ENCODE results near the gene SPTAN1.
"Not testable (repeated sequence)": the region's sequence is repeated elsewhere in the genome, so short reads cannot be mapped to it uniquely, and the experiment has no call there.

Gene SPTAN1

GRCh38 chr9:128643519-128644300 is 91.3 kb downstream of the SPTAN1 start:
- H3K4me1 ChIP-seq (ENCODE audit: control insufficient read depth in 1 of 2, insufficient read depth in 1 of 2, low read depth in 1 of 2, low read length in 1 of 2): no peaks in the 10 kb centered on the region
- H3K27me3 ChIP-seq: no peaks in the 10 kb centered on the region
- H3K9me3 ChIP-seq: no peaks in the 10 kb centered on the region
- TF ChIP-seq CTCF (IDR thresholded peaks at IDR 0.05): no peak
- no peak overlapping the region for H3K27ac ChIP-seq
- no peak overlapping the region for H3K4me3 ChIP-seq (ENCODE audit: low read depth in 1 of 2, low read length in 1 of 2)
- H3K36me3 ChIP-seq: peaks cover 8% of the 10 kb centered on the region

- H3K9me3 ChIP-seq; H3K27ac ChIP-seq; H3K4me3 ChIP-seq (ENCODE audit: low read depth in 1 of 2, low read length in 1 of 2); H3K4me1 ChIP-seq (ENCODE audit: control insufficient read depth in 1 of 2, insufficient read depth in 1 of 2, low read depth in 1 of 2, low read length in 1 of 2); H3K27me3 ChIP-seq; H3K36me3 ChIP-seq: not testable (repeated sequence)
- peak; percentile 43 for TF ChIP-seq CTCF (IDR thresholded peaks at IDR 0.05)
These were observed 95.8 kb downstream of the SPTAN1 start for GRCh38 chr9:128648206-128648605.

GRCh38 chr9:128651798-128652197 is 99.4 kb downstream of the SPTAN1 start:
- no peak for TF ChIP-seq CTCF (IDR thresholded peaks at IDR 0.05)
- Histone ChIP-seq H3K4me1 (ENCODE audit: control insufficient read depth in 1 of 2, insufficient read depth in 1 of 2, low read depth in 1 of 2, low read length in 1 of 2) (peaks cover 5 to 6% of the 10 kb centered on the region in 2 experiments), H3K4me3 (ENCODE audit: low read depth in 1 of 2, low read length in 1 of 2) (no peak overlapping the region), H3K9me3 (no peaks in the 10 kb centered on the region), H3K27ac (no peak overlapping the region), H3K27me3 (no peaks in the 10 kb centered on the region), H3K36me3 (no peaks in the 10 kb centered on the region)

GRCh38 chr9:128653908-128654307 is 101.5 kb downstream of the SPTAN1 start:
- no peak overlapping the region for H3K27ac ChIP-seq
- no peaks in the 10 kb centered on the region for H3K27me3 ChIP-seq
- no peaks in the 10 kb centered on the region for H3K9me3 ChIP-seq
- no peak overlapping the region for H3K4me3 ChIP-seq (ENCODE audit: low read depth in 1 of 2, low read length in 1 of 2)
- TF ChIP-seq CTCF (IDR thresholded peaks at IDR 0.05): no peak
- no peaks in the 10 kb centered on the region for H3K36me3 ChIP-seq
- peaks cover 12 to 14% of the 10 kb centered on the region in 2 experiments for H3K4me1 ChIP-seq (ENCODE audit: control insufficient read depth in 1 of 2, insufficient read depth in 1 of 2, low read depth in 1 of 2, low read length in 1 of 2)

- no peak overlapping the region for H3K27ac ChIP-seq
- no peaks in the 10 kb centered on the region for H3K9me3 ChIP-seq
- H3K27me3 ChIP-seq: no peaks in the 10 kb centered on the region
- H3K4me1 ChIP-seq (ENCODE audit: control insufficient read depth in 1 of 2, insufficient read depth in 1 of 2, low read depth in 1 of 2, low read length in 1 of 2): peaks cover 12 to 14% of the 10 kb centered on the region in 2 experiments
- H3K36me3 ChIP-seq: no peaks in the 10 kb centered on the region
- no peak overlapping the region for H3K4me3 ChIP-seq (ENCODE audit: low read depth in 1 of 2, low read length in 1 of 2)
- TF ChIP-seq CTCF (IDR thresholded peaks at IDR 0.05): no peak
These were observed 102.1 kb downstream of the SPTAN1 start for GRCh38 chr9:128654481-128654880.

All from neutrophil (primary cell).